H1 (cell line): ENCODE measurements around the gene ART5. TPM values are rescaled to one million over a fixed set of nuclear protein-coding genes. Genes with fewer than 3 reads are reported as not detected.

Source experiments
- CHD2 ChIP-seq: IDR thresholded peaks from 2 replicates; pipeline ENCODE4 v1.6.1; 2012; ENCODE audit warnings: low read length, improper control_type of control experiment
- CHD7 ChIP-seq: fragments of 300-600 bp; sonication (generic); IDR thresholded peaks from 2 replicates; pipeline ENCODE4 v1.7.1; 2012; ENCODE audit warnings: low read length, moderate library complexity, mild to moderate bottlenecking, inconsistent platforms; ENCODE audit not compliant: insufficient replicate concordance
- JUN ChIP-seq: IDR thresholded peaks from 2 replicates; pipeline ENCODE4 v1.6.1; 2011; ENCODE audit warnings: low read depth, mild to moderate bottlenecking, improper control_type of control experiment, low read length
- MAX ChIP-seq: IDR thresholded peaks from 2 replicates; pipeline ENCODE4 v1.6.1; 2012; ENCODE audit warnings: inconsistent platforms
- POU5F1 ChIP-seq: IDR thresholded peaks from 2 replicates; pipeline ENCODE4 v1.6.1; 2011; ENCODE audit warnings: low read depth, mild to moderate bottlenecking, low read length, moderate library complexity
- polyA plus RNA-seq, 7 experiments: library from polyadenylated mRNA; depleted of rRNA in 3 of 7; stranded (reverse) in 5 of 7; unstranded in 2 of 7; fragments of >200 nt in 5 of 7; fragments of 200-250 nt in 2 of 7; gene quantifications; 1 replicate in 5 of 7; 2 replicates in 1 of 7; 4 replicates in 1 of 7; pipeline versions ENCODE4 v1.2.1 to v1.2.3, GENCODE V29; 2011 to 2013; ENCODE audit warnings: missing spikeins in 2 of 7, mixed read lengths in 2 of 7
- total RNA-seq: library from RNA; stranded (reverse); fragmentation: NEBNext Ultra II Directional; extraction: Animal tissue kit (Norgen Biotek cat#: 25700); gene quantifications from 2 replicates; pipeline ENCODE4 v1.2.1, GENCODE V29; 2021

ART5 gene
- total and polyA plus RNA-seq, 2 of the 8 experiments (the other 6 are each of a cell fraction or from before 2014, with no cell fraction given), result 6.0 to 7.5 TPM

- TF ChIP-seq CHD7 (no peak), JUN (no peak), CHD2 (no peak), POU5F1 (no peak), MAX (no peak)
Observed at GRCh38 chr11:3684129-3684818, 42.5 kb upstream of the ART5 start (continued).
